HepG2 (cell line): ENCODE results near the gene RGS11. TPM values are rescaled to one million over a fixed set of nuclear protein-coding genes. Genes with fewer than 3 reads are reported as not detected.

Experiments used
- ATAC-seq: fragments of 200-7000 bp; cut with Tn5 transposase; 3 replicates; pipeline ENCODE4 v1.9.1; 2020; ENCODE audit warnings: mild to moderate bottlenecking, moderate library complexity
- BruUV-seq: library from RNA; stranded (reverse); fragments of 400-500 nt; replicated peaks from 2 replicates; lab custom pipeline; 2021; lab: Mats Ljungman, UMichigan
- CTCF ChIA-PET: fragments of 300-600 bp; formaldehyde crosslinking; extraction: SDS; loops from one replicate; lab custom pipeline; 2021; ENCODE audit warnings: low total read pairs, inconsistent platforms, low intra/inter-chr PET ratio; lab: Yijun Ruan, JAX
- POLR2A ChIA-PET: fragments of 350-600 bp; sonication (Branson Sonifier 250); formaldehyde crosslinking; loops from one replicate; lab custom pipeline; 2020; ENCODE audit warnings: antibody characterized with exemption, inconsistent platforms; lab: Yijun Ruan, JAX
- DNase-seq: peaks from one replicate; pipeline ENCODE4 v3.0.0-alpha.2; 2015; ENCODE audit warnings: low spot score
- FAIRE-seq: peaks from 3 replicates; lab custom pipeline; 2011; peaks lifted over from hg19 to GRCh38; lab: Jason Lieb, UNC
- H2AFZ ChIP-seq: one replicate; pipeline ENCODE4 v1.6.1; 2011; ENCODE audit warnings: low read length, inconsistent platforms
- H3K27ac ChIP-seq: fragments of 300-600 bp; 3 replicates; pipeline ENCODE4 v1.8.0; 2011; ENCODE audit warnings: mixed run types, mild to moderate bottlenecking, mixed read lengths, low read length, inconsistent platforms; ENCODE audit not compliant: insufficient read depth; ENCODE audit errors: extremely low read length
- H3K27me3 ChIP-seq, 2 experiments: fragments of 200-600 bp in 1 of 2; 2 replicates in 1 of 2; 3 replicates in 1 of 2; pipeline versions ENCODE4 v1.6.0 to v1.8.0; 2011; ENCODE audit warnings: low read length in 2 of 2, mild to moderate bottlenecking in 2 of 2, moderate library complexity in 2 of 2, inconsistent platforms in 1 of 2; ENCODE audit not compliant: insufficient read depth in 2 of 2, control insufficient read depth in 1 of 2
- H3K36me3 ChIP-seq, 2 experiments: fragments of 200-600 bp in 1 of 2; replicated peaks in 1 of 2; 2 replicates in 1 of 2; 3 replicates in 1 of 2; pipeline versions ENCODE4 v1.5.1 to v1.8.0; 2011; ENCODE audit warnings: low read length in 2 of 2, inconsistent platforms in 1 of 2; ENCODE audit not compliant: insufficient read depth in 2 of 2, control insufficient read depth in 1 of 2
- H3K4me1 ChIP-seq: 2 replicates; pipeline ENCODE4 v1.5.1; 2012; ENCODE audit warnings: low read length, inconsistent platforms; ENCODE audit not compliant: insufficient read depth
- H3K4me2 ChIP-seq: 2 replicates; pipeline ENCODE4 v1.6.0; 2011; ENCODE audit warnings: low read depth, low read length, inconsistent platforms
- H3K4me3 ChIP-seq, 3 experiments: fragments of 200-600 bp in 1 of 3; sonication (generic), shearing (Covaris generic) in 1 of 3; replicated peaks in 1 of 3; 2 replicates each; pipeline ENCODE4 v1.5.1; 2011 to 2016; ENCODE audit warnings: low read length in 3 of 3, inconsistent platforms in 2 of 3, low read depth in 2 of 3, mild to moderate bottlenecking in 2 of 3, control low read depth in 1 of 3, mixed read lengths in 1 of 3; ENCODE audit not compliant: insufficient read depth in 1 of 3
- H3K79me2 ChIP-seq: one replicate; pipeline ENCODE4 v1.6.1; 2011; ENCODE audit warnings: low read length, inconsistent platforms; ENCODE audit not compliant: insufficient read depth
- H3K9ac ChIP-seq: 2 replicates; pipeline ENCODE4 v1.6.0; 2011; ENCODE audit warnings: mild to moderate bottlenecking, low read depth, low read length, inconsistent platforms; ENCODE audit not compliant: insufficient read depth
- H3K9me3 ChIP-seq: 2 replicates; pipeline ENCODE4 v1.5.1; 2012; ENCODE audit warnings: mild to moderate bottlenecking, low read length
- H4K20me1 ChIP-seq: 2 replicates; pipeline ENCODE4 v1.6.0; 2011; ENCODE audit warnings: inconsistent platforms, mild to moderate bottlenecking, low read length, moderate library complexity; ENCODE audit not compliant: insufficient read depth
- AKAP8 ChIP-seq: sonication (generic); formaldehyde crosslinking; IDR thresholded peaks from 2 replicates; pipeline ENCODE4 v1.5.1; 2020; ENCODE audit warnings: mild to moderate bottlenecking, missing genetic modification reagents
- DNMT3B ChIP-seq: conservative IDR thresholded peaks from 2 replicates; pipeline ENCODE4 v1.6.1; 2016; ENCODE audit warnings: missing biosample characterization, control low read depth
- FOXK1 ChIP-seq: sonication (generic); formaldehyde crosslinking; IDR thresholded peaks from 2 replicates; pipeline ENCODE4 v1.4.0; 2020; ENCODE audit warnings: low read depth, missing genetic modification reagents, borderline replicate concordance
- MAFK ChIP-seq, 2 experiments: IDR thresholded peaks in 1 of 2; conservative IDR thresholded peaks in 1 of 2; 2 replicates each; pipeline ENCODE4 v1.6.1; 2011; ENCODE audit warnings: improper control_type of control experiment in 2 of 2, low read length in 2 of 2
- RBFOX2 ChIP-seq: fragments of 200-400 bp; formaldehyde crosslinking; IDR thresholded peaks from 2 replicates; pipeline ENCODE4 v1.6.1; 2017; ENCODE audit warnings: low read depth, mild to moderate bottlenecking, low read length
- ZFP37 ChIP-seq: sonication (generic); formaldehyde crosslinking; IDR thresholded peaks from 2 replicates; pipeline ENCODE4 v1.4.0; 2020; ENCODE audit warnings: missing genetic modification reagents, borderline replicate concordance
- ZNF790 ChIP-seq: sonication (generic); formaldehyde crosslinking; IDR thresholded peaks from 2 replicates; pipeline ENCODE4 v1.8.0; 2022; ENCODE audit warnings: missing genetic modification reagents, mild to moderate bottlenecking, borderline replicate concordance
- WGBS: methylation state at CpG from one replicate; pipeline ENCODE4 v1.1.6; 2017; ENCODE audit warnings: low lambda C conversion rate; 5-methylcytosine and 5-hydroxymethylcytosine counted together
- in situ Hi-C: cut with HindIII; loops from 2 replicates; pipeline ENCODE4 v1.10.0; 2017; ENCODE audit warnings: low pct_unique_long_range_greater_than_20kb; ENCODE audit not compliant: extremely low pct_ligation_motif_present
- intact Hi-C: fragments of 100-400 bp; cut with micrococcal nuclease; formaldehyde crosslinking; loops from one replicate; pipeline ENCODE4 v1.10.0; 2022; ENCODE audit not compliant: unreplicated experiment
- polyA plus RNA-seq, 8 experiments: library from polyadenylated mRNA; depleted of rRNA in 3 of 8; stranded (reverse) in 7 of 8; unstranded in 1 of 8; fragments of >200 nt; fragmentation: Illumina TruSeq in 4 of 8; extraction: Trizol in 4 of 8; gene quantifications; 2 replicates each; pipeline versions ENCODE4 v1.2.1 to v1.2.3, GENCODE V29; 2011 to 2016; ENCODE audit warnings: low read depth in 4 of 8, missing spikeins in 1 of 8, mixed read lengths in 1 of 8; ENCODE audit not compliant: insufficient read depth in 1 of 8
- total RNA-seq, 5 experiments: library from RNA; depleted of rRNA; stranded (reverse); fragments of >200 nt; fragmentation: Illumina TruSeq; extraction: Trizol; gene quantifications; 2 replicates each; pipeline ENCODE4 v1.2.3, GENCODE V29; 2016; ENCODE audit warnings: low read depth in 1 of 5
- TF ChIP-seq, protein P1 (sequence below), 2 experiments: fragments of 450-650 bp in 1 of 2; sonication (generic) in 1 of 2; formaldehyde crosslinking in 1 of 2; IDR thresholded peaks; 2 replicates each; pipeline versions ENCODE4 v1.6.1 to v1.8.0; 2016 to 2022; ENCODE audit warnings: antibody characterized with exemption in 1 of 2, mild to moderate bottlenecking in 1 of 2, missing genetic modification reagents in 1 of 2
- TF ChIP-seq, protein P2 (sequence below): sonication (generic); formaldehyde crosslinking; IDR thresholded peaks from 2 replicates; pipeline ENCODE4 v1.4.0; 2020; ENCODE audit warnings: low read depth, mild to moderate bottlenecking, missing genetic modification reagents
- TF ChIP-seq, protein P3 (sequence below): sonication (generic); formaldehyde crosslinking; conservative IDR thresholded peaks from 2 replicates; pipeline ENCODE4 v1.8.0; 2022; ENCODE audit warnings: mild to moderate bottlenecking, moderate library complexity, missing genetic modification reagents

RGS11 gene
- total and polyA plus RNA-seq, 2 of the 13 experiments (the other 11 are each of a cell fraction or from before 2014, with no cell fraction given), result 0.11 TPM; not detected in 1

DNA sequence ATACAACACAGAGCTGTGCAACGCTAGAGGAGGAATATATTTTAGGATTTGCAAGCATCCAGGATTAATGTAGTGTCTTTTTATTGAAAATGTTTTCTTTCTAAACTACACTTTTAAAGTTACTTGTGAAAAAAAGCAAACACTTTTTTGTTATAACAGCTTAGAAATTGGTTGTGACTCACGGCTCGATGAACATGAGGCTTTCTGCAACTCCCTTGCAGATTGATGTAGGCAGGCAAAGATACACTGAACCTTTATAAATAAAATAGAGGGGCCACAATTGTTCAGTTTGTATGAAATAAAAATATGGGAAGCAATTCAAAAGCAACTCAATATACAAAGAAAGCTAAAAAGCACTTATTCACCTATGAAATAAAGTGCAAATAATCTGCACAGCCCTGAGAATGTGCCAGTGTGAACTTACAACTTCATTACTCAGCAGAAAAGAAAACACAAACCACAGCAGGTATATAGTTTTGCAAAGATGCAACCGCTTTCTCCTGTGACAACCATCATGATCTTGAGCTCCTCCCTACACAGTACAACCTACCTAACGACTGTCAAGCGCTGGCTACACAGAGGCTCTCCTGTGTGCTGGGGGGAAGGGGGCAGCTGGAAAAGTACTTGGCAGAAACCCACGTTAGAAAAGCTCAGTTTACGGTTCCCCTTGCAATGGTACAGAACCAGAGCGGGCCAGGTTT is 47.4 kb downstream of the RGS11 start:
- H3K4me2 ChIP-seq, result peak overlapping the region; percentile 97
- in situ Hi-C loops, result no loop called here
- peaks cover 21 to 36% of the 10 kb centered on the region in 2 experiments for H3K36me3 ChIP-seq
- H3K4me1 ChIP-seq, result peaks cover 25% of the 10 kb centered on the region
- H3K79me2 ChIP-seq, result peaks cover 39% of the 10 kb centered on the region
- 16% methylated on average over 6 of the region's 9 CpGs for WGBS
- ATAC-seq (peak; percentile 64), DNase-seq (peak; percentile 10), FAIRE-seq (no peak)
- no peaks in the 10 kb centered on the region for H3K9me3 ChIP-seq
- H3K27me3 ChIP-seq, result no peaks in the 10 kb centered on the region; a peak in 1 of 5 replicates
- H3K9ac ChIP-seq, result peak overlapping the region; percentile 97
- POLR2A ChIA-PET, result interaction anchor here (1.2 to 1.7 kb wide), 3 partner anchors 10 to 124 kb away, joined by 4 to 11 read pairs (median 10); partner anchors contain the start of gene AXIN1
- peak overlapping the region; percentile 94 for H3K27ac ChIP-seq
- CTCF ChIA-PET, result no interaction called here
- TSS peak; percentile 61 for BruUV-seq
- H2AFZ ChIP-seq, result no peak overlapping the region
- peaks cover 27% of the 10 kb centered on the region for H4K20me1 ChIP-seq
- peak overlapping the region; percentile 91 to 99 (median 96) for H3K4me3 ChIP-seq
- intact Hi-C loops, result loop anchor here (5.0 kb wide), 1 partner anchor 134 kb away; no protein-coding TSS in a partner anchor
- TF ChIP-seq, protein P1, sequence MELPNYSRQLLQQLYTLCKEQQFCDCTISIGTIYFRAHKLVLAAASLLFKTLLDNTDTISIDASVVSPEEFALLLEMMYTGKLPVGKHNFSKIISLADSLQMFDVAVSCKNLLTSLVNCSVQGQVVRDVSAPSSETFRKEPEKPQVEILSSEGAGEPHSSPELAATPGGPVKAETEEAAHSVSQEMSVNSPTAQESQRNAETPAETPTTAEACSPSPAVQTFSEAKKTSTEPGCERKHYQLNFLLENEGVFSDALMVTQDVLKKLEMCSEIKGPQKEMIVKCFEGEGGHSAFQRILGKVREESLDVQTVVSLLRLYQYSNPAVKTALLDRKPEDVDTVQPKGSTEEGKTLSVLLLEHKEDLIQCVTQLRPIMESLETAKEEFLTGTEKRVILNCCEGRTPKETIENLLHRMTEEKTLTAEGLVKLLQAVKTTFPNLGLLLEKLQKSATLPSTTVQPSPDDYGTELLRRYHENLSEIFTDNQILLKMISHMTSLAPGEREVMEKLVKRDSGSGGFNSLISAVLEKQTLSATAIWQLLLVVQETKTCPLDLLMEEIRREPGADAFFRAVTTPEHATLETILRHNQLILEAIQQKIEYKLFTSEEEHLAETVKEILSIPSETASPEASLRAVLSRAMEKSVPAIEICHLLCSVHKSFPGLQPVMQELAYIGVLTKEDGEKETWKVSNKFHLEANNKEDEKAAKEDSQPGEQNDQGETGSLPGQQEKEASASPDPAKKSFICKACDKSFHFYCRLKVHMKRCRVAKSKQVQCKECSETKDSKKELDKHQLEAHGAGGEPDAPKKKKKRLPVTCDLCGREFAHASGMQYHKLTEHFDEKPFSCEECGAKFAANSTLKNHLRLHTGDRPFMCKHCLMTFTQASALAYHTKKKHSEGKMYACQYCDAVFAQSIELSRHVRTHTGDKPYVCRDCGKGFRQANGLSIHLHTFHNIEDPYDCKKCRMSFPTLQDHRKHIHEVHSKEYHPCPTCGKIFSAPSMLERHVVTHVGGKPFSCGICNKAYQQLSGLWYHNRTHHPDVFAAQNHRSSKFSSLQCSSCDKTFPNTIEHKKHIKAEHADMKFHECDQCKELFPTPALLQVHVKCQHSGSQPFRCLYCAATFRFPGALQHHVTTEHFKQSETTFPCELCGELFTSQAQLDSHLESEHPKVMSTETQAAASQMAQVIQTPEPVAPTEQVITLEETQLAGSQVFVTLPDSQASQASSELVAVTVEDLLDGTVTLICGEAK (IDR thresholded peaks at IDR 0.05), result no peak
- TF ChIP-seq, protein P1 (CRISPR knock-in tag; IDR thresholded peaks at IDR 0.05), result no peak
- TF ChIP-seq ZFP37 (no peak), FOXK1 (CRISPR knock-in tag) (no peak), ZNF790 (CRISPR knock-in tag) (no peak), RBFOX2 (no peak), DNMT3B (CRISPR knock-in tag) (no peak), AKAP8 (CRISPR knock-in tag) (no peak), MAFK (conservative IDR thresholded peaks at IDR 0.05 in 1 of 2, IDR thresholded peaks at IDR 0.05 in 1 of 2; ENCODE audit: low read length in 2 of 2) (peak; percentile 91 to 93)
- TF ChIP-seq, protein P2, sequence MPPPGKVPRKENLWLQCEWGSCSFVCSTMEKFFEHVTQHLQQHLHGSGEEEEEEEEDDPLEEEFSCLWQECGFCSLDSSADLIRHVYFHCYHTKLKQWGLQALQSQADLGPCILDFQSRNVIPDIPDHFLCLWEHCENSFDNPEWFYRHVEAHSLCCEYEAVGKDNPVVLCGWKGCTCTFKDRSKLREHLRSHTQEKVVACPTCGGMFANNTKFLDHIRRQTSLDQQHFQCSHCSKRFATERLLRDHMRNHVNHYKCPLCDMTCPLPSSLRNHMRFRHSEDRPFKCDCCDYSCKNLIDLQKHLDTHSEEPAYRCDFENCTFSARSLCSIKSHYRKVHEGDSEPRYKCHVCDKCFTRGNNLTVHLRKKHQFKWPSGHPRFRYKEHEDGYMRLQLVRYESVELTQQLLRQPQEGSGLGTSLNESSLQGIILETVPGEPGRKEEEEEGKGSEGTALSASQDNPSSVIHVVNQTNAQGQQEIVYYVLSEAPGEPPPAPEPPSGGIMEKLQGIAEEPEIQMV (CRISPR knock-in tag), result 0 out of 2 replicates have a peak, but pooled peaks have one; percentile 7
- TF ChIP-seq, protein P3, sequence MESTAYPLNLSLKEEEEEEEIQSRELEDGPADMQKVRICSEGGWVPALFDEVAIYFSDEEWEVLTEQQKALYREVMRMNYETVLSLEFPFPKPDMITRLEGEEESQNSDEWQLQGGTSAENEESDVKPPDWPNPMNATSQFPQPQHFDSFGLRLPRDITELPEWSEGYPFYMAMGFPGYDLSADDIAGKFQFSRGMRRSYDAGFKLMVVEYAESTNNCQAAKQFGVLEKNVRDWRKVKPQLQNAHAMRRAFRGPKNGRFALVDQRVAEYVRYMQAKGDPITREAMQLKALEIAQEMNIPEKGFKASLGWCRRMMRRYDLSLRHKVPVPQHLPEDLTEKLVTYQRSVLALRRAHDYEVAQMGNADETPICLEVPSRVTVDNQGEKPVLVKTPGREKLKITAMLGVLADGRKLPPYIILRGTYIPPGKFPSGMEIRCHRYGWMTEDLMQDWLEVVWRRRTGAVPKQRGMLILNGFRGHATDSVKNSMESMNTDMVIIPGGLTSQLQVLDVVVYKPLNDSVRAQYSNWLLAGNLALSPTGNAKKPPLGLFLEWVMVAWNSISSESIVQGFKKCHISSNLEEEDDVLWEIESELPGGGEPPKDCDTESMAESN, result no peak
